ENCODE data around the gene PTPN1. TPM values are rescaled to one million over a fixed set of nuclear protein-coding genes. Genes with fewer than 3 reads are reported as not detected.
"Not testable (repeated sequence)": the region's sequence is repeated elsewhere in the genome, so short reads cannot be mapped to it uniquely, and the experiment has no call there.

Gene PTPN1
- total RNA-seq, 4 donors from 2014 or later: 22.2 to 107 (median 42.7) TPM

DNA sequence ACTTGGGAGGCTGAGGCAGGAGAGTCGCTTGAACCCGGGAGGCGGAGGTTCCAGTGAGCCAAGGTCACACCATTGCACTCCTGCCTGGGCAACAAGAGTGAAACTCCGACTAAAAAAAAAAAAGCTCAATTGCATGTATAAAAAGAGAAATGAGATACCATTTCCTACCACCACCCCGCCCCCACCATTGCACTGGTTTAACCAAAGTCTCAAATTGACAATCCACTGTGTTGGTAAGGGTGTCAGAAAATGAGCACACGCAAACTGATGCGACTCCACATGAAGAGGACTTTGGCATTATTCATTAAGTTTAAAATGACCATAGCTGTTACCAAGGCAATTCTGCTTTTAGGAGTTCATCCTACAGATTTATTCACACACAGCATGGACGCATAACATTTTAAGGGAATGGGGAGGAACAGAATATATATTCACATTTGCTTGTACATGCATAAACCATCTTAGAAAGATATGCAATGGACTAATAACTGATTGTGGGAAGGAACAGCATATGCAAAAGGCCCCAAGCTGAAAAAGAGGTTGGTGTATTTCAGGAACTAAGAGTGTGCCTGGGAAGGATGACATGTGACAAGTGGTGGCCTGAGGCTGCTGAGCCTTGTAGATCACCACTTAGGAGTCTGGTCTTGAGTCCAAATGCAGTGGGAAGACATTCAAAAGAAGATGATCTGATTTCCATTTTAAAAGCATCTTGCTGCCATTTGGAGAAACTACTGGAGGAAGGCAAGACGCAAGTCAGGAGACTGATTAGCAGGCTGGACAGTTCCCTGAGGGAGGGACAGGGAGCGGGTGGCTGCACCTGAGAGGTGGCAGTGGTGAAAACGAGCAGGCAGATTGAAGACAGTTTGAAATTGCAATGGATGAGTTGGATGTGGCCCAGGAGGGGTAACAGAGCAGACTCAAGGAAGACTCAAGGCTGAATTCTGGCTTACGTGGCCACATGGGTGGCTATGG is 37.2 kb upstream of the PTPN1 start:
- DNase-seq (ENCODE audit: low spot score): no peak
- no peak for ATAC-seq (ENCODE audit: low FRiP score)
- TF ChIP-seq, protein P1, sequence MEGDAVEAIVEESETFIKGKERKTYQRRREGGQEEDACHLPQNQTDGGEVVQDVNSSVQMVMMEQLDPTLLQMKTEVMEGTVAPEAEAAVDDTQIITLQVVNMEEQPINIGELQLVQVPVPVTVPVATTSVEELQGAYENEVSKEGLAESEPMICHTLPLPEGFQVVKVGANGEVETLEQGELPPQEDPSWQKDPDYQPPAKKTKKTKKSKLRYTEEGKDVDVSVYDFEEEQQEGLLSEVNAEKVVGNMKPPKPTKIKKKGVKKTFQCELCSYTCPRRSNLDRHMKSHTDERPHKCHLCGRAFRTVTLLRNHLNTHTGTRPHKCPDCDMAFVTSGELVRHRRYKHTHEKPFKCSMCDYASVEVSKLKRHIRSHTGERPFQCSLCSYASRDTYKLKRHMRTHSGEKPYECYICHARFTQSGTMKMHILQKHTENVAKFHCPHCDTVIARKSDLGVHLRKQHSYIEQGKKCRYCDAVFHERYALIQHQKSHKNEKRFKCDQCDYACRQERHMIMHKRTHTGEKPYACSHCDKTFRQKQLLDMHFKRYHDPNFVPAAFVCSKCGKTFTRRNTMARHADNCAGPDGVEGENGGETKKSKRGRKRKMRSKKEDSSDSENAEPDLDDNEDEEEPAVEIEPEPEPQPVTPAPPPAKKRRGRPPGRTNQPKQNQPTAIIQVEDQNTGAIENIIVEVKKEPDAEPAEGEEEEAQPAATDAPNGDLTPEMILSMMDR (IDR thresholded peaks at IDR 0.05): no peak

DNA sequence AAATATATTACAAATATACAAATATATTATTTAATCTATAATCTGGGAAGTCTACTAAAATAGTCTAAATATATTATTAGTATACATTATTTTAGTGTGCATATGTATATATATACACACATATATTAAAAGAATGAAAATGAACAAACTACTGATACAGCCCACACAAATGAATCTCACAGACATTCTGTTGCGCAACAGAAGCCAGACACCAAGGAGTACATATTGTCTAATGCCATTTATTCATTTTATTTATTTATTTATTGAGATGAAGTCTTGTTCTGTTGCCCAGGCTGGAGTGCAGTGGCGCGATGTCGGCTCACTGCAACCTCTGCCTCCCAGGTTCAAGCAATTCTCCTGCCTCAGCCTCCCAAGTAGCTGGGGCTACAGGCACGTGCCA is 35.8 kb upstream of the PTPN1 start:
- DNase-seq (ENCODE audit: low spot score); ATAC-seq (ENCODE audit: low FRiP score): not testable (repeated sequence)

DNA sequence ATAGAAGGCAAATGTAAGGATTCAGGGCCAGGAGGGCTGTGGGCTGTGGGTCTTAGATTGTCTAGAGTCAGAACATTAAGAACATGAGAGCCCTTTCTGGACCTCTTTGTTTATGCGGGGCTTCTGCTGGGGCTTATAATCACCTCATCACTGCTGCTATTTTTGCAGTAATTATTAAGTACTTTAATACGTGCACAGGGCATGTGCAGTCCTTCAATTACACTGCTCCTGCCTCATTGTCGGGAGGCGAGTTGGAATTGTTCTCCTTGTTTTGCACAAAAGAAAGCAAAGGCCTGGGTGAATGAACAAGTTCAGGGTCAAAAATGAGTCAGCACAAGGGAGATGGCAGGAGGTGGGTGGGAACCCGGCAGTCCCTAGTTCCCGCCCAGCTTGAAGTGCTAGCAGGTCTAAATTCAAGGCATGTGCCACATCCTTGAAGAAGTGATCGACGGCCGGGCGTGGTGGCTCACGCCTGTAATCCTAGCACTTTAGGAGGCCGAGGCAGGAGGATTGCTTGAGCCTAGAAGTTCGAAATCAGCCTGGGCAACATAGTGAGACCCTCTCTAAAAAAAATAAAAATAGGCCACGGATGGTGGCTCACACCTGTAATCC is 34.4 kb upstream of the PTPN1 start:
- TF ChIP-seq, protein P1 (IDR thresholded peaks at IDR 0.05): no peak
- ATAC-seq (ENCODE audit: low FRiP score): peak; percentile 18

DNA sequence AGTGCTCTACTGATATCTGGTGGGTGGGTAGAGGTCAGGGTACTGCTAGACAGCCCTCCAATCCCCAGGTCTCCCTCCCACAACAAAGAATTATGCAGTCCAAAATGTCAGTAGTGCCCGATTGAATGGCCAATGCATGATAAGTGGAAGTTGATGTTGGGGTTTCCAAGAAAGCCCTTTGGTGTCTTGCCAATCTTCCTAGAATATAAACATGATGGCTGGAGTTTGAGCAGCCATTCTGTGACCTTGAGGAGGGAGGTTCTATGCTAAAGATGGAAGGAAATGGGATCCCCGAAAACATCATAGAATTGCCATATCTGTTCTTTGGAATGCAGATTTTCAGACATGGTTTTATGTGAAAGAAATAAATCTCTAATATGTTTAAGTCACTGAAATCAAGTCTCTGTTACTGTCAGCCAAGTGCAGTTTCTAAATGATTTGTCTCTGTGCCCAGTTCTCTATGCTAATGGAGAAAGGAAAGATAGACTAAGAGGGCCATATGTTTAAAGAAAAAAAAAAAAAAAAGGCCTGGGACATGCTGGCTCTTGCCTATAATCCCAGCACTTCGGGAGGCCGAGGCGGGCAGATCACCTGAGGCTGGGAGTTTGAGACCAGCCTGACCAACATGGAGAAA is 32.8 kb upstream of the PTPN1 start:
- TF ChIP-seq, protein P1 (IDR thresholded peaks at IDR 0.05): no peak
- DNase-seq (ENCODE audit: low spot score): no peak
- ATAC-seq (ENCODE audit: low FRiP score): no peak

More for the DNA sequence above, 34.4 kb upstream of the PTPN1 start:
- DNase-seq (ENCODE audit: low spot score): no peak

DNA sequence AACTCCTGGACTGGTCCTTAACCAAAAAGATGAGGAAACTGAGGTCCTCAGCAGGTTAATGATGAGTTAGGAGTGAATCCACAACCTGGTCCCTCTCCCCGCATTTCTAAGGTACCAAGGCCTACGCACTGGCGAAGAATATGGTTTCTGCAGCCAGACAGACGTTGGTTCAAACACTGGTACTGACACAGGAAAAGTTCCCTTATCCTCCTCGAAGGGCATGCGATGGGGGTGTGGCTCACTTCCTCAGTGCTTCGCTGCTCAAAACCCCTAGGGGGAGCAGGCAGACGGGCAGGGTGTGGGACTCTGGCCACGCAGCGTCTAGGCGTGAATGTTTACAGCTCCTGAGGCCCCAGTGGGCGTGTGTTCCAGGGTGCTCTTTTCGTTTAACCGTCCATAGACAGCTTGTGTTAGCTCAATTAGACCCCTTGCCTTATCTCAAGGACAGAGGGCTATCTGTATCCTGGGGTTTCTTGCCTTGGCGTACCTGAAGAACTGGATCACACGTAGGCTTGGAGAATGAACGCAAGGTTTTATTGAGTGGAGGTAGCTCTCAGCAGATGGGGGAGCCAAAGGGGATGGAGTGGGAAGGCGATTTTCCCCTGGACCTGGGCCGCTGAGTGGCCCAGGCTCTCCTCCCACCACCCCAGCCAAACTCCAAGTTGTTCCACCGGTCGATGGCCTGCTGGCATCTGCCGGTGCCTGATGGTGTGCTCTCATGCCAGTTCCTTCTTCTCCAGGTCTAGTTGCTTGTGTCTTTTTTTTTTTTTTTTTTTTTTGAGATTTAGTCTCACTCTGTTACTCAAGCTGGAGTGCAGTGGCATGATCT is 31.8 kb upstream of the PTPN1 start:
- ATAC-seq (ENCODE audit: low FRiP score) (peak; percentile 74), DNase-seq (ENCODE audit: low spot score) (no peak)
- TF ChIP-seq, protein P1 (IDR thresholded peaks at IDR 0.05): no peak

DNA sequence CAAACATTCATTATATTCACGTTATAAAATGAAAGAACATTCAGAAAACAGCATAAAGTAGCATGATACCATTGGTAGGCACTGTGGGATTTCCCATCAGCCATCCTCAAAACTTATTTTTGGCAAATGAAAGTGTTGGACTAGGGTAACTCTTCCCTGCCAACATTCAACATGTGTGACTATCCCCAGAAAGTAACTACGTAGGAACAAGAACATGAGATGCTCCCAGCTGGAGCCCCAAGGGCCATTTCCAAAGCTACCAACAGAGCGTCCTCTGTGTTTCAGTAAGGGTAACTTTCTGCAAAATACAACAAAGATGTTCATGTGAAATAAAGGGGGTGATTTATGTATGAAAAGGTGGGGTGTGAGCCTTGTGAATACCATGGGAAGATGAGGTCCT is 28.4 kb upstream of the PTPN1 start:
- TF ChIP-seq, protein P1 (IDR thresholded peaks at IDR 0.05): no peak
- ATAC-seq (ENCODE audit: low FRiP score): no peak
- DNase-seq (ENCODE audit: low spot score): no peak

Data from omental fat pad (tissue), 4 donors.